Peyer's patch (tissue), 4 donors: ENCODE data around the gene B4GAT1. TPM values are rescaled to one million over a fixed set of nuclear protein-coding genes. Genes with fewer than 3 reads are reported as not detected.

Source experiments
- DNase-seq, 3 donors: peaks; one replicate each; pipeline ENCODE4 v3.0.0-alpha.2; 2017 to 2019
- H3K27ac ChIP-seq, 4 donors: fragments of 200-600 bp; sonication (generic); one replicate each; pipeline ENCODE4 v1.5.1; 2016 to 2019
- H3K27me3 ChIP-seq, 2 donors: fragments of 200-600 bp; sonication (generic); one replicate each; pipeline ENCODE4 v1.5.1; 2019
- H3K36me3 ChIP-seq, 3 donors: fragments of 200-600 bp; sonication (generic); one replicate each; pipeline ENCODE4 v1.5.1; 2016 to 2019
- H3K4me1 ChIP-seq, 4 donors: fragments of 200-600 bp; sonication (generic); one replicate each; pipeline ENCODE4 v1.5.1; 2016 to 2019
- H3K4me3 ChIP-seq, 4 donors: fragments of 200-600 bp; sonication (generic); 1 replicate in 3 of 4; 2 replicates in 1 of 4; pipeline ENCODE4 v1.5.1; 2016 to 2019; ENCODE audit warnings: mild to moderate bottlenecking in 1 of 4
- H3K9me3 ChIP-seq, 4 donors: fragments of 200-600 bp; sonication (generic); one replicate each; pipeline ENCODE4 v1.5.1; 2016 to 2019; ENCODE audit warnings: mild to moderate bottlenecking in 1 of 4
- CTCF ChIP-seq, 6 experiments: fragments of 450-650 bp in 4 of 6; fragments of 200-600 bp in 2 of 6; sonication (generic) in 1 of 6; IDR thresholded peaks; one replicate each; pipeline ENCODE4 v1.5.1; 2017 to 2019; ENCODE audit warnings: antibody characterized with exemption in 6 of 6, mild to moderate bottlenecking in 3 of 6, moderate library complexity in 1 of 6
- POLR2A ChIP-seq, 2 donors: fragments of 450-650 bp; IDR thresholded peaks; one replicate each; pipeline ENCODE4 v1.5.1; 2017; ENCODE audit warnings: antibody characterized with exemption in 2 of 2, mild to moderate bottlenecking in 2 of 2, moderate library complexity in 2 of 2
- total RNA-seq, 4 donors: library from RNA; depleted of rRNA; stranded (reverse); fragments of >200 nt; gene quantifications; one replicate each; pipeline ENCODE4 v1.1.0, GENCODE V29; 2016

B4GAT1 gene
- 10 to 100 TPM in 3 of 4 donors, 1 to 10 TPM in 1; 1.7 to 21.9 (median 18.8) TPM for total RNA-seq

GRCh38 chr11:66347425-66348276 lies at the start of gene B4GAT1:
TSS of gene B4GAT1 (minus strand) at chr11:66347629. CDS start at chr11:66347545, 84 bp downstream.
- Histone ChIP-seq H3K27me3 (no peaks in the 10 kb centered on the region), H3K4me3 (peak within 1 kb of the TSS; percentile 66 to 95 (median 82)), H3K4me1 (peaks cover 18 to 48% (median 20%) of the 10 kb centered on the region in 4 donors), H3K9me3 (no peaks in the 10 kb centered on the region), H3K36me3 (no peaks in the 10 kb centered on the region), H3K27ac (peak within 1 kb of the TSS; percentile 79 to 99 (median 89))
- peak; percentile 79 to 94 (median 88) for DNase-seq
- TF ChIP-seq POLR2A (IDR thresholded peaks at IDR 0.05): peak; percentile 52 to 66
- no peak for TF ChIP-seq CTCF (IDR thresholded peaks at IDR 0.05)

- Histone ChIP-seq H3K27ac (no peak overlapping the region), H3K9me3 (no peaks in the 10 kb centered on the region)
- TF ChIP-seq CTCF (IDR thresholded peaks at IDR 0.05) (no peak), POLR2A (IDR thresholded peaks at IDR 0.05) (no peak)
Measured at GRCh38 chr11:66393954-66394353, 46.5 kb upstream of the B4GAT1 start.

GRCh38 chr11:66391322-66391721 lies 43.9 kb upstream of the B4GAT1 start:
- Histone ChIP-seq H3K4me1 (peaks cover 0 to 5% (median 0%) of the 10 kb centered on the region in 4 donors), H3K9me3 (no peaks in the 10 kb centered on the region), H3K27me3 (no peaks in the 10 kb centered on the region), H3K4me3 (no peak overlapping the region), H3K27ac (no peak overlapping the region), H3K36me3 (no peaks in the 10 kb centered on the region)
- TF ChIP-seq CTCF (IDR thresholded peaks at IDR 0.05): no peak
- no peak for TF ChIP-seq POLR2A (IDR thresholded peaks at IDR 0.05)
- no peak for DNase-seq

More at GRCh38 chr11:66393954-66394353, 46.5 kb upstream of the B4GAT1 start:
- no peak for DNase-seq
- no peak overlapping the region for H3K4me3 ChIP-seq
- no peaks in the 10 kb centered on the region for H3K4me1 ChIP-seq
- H3K27me3 ChIP-seq: no peaks in the 10 kb centered on the region
- H3K36me3 ChIP-seq: no peaks in the 10 kb centered on the region

GRCh38 chr11:66388780-66389386 lies 41.5 kb upstream of the B4GAT1 start:
- Histone ChIP-seq H3K36me3 (no peaks in the 10 kb centered on the region), H3K27ac (no peak overlapping the region)
- peak; percentile 66 to 92 (median 81) for DNase-seq

More at GRCh38 chr11:66388780-66389386, 41.5 kb upstream of the B4GAT1 start:
- no peak overlapping the region for H3K4me3 ChIP-seq
- no peaks in the 10 kb centered on the region for H3K9me3 ChIP-seq
- peaks cover 0 to 6% (median 0%) of the 10 kb centered on the region in 4 donors for H3K4me1 ChIP-seq
- TF ChIP-seq POLR2A (IDR thresholded peaks at IDR 0.05) (no peak), CTCF (IDR thresholded peaks at IDR 0.05) (peak in 5 of 6 experiments; percentile 38 to 77 (median 71))
- H3K27me3 ChIP-seq: no peaks in the 10 kb centered on the region
